ENCODE results near the gene CDK5RAP2.

DNA sequence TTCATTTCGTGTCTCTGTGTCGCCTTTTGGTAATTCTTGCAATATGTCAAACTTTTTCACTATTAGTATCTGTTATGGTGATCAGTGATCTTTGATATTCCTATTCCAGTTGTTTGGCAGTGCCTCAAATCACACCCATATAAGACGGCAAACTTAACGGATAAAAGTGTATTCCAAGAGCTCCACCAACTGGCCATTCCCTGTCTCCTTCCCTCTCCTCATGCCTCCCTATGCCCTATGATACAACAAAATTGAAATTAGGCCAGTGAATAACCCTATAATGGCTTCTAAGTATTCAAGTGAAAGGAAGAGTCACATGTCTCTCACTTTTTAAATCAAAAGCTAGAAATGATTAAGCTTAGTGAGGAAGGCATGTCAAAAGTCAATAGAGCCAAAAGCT, 74.8 kb downstream of the CDK5RAP2 start:
- TF ChIP-seq, protein P1, sequence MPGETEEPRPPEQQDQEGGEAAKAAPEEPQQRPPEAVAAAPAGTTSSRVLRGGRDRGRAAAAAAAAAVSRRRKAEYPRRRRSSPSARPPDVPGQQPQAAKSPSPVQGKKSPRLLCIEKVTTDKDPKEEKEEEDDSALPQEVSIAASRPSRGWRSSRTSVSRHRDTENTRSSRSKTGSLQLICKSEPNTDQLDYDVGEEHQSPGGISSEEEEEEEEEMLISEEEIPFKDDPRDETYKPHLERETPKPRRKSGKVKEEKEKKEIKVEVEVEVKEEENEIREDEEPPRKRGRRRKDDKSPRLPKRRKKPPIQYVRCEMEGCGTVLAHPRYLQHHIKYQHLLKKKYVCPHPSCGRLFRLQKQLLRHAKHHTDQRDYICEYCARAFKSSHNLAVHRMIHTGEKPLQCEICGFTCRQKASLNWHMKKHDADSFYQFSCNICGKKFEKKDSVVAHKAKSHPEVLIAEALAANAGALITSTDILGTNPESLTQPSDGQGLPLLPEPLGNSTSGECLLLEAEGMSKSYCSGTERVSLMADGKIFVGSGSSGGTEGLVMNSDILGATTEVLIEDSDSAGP (CRISPR knock-in tag; IDR thresholded peaks at IDR 0.05) = no peak
- TF ChIP-seq SRF (CRISPR knock-in tag; IDR thresholded peaks at IDR 0.05) (no peak), GABPA (tag; conservative IDR thresholded peaks at IDR 0.05; ENCODE audit: low read depth) (no peak), CEBPB (tag; IDR thresholded peaks at IDR 0.05) (no peak), SIN3A (IDR thresholded peaks at IDR 0.05; ENCODE audit: borderline replicate concordance in 2 of 2, control insufficient read depth in 1 of 2, low read depth in 2 of 2, low read length in 2 of 2) (no peak), POLR2A (conservative IDR thresholded peaks at IDR 0.05) (no peak), EZH2 (IDR thresholded peaks at IDR 0.05; ENCODE audit: borderline replicate concordance, low read depth, low read length) (no peak), ELF1 (tag; IDR thresholded peaks at IDR 0.05) (no peak), CREM (IDR thresholded peaks at IDR 0.05; ENCODE audit: low read depth) (no peak), KAT2B (IDR thresholded peaks at IDR 0.05; ENCODE audit: low read depth, low read length) (no peak)
- TF ChIP-seq, protein P2, sequence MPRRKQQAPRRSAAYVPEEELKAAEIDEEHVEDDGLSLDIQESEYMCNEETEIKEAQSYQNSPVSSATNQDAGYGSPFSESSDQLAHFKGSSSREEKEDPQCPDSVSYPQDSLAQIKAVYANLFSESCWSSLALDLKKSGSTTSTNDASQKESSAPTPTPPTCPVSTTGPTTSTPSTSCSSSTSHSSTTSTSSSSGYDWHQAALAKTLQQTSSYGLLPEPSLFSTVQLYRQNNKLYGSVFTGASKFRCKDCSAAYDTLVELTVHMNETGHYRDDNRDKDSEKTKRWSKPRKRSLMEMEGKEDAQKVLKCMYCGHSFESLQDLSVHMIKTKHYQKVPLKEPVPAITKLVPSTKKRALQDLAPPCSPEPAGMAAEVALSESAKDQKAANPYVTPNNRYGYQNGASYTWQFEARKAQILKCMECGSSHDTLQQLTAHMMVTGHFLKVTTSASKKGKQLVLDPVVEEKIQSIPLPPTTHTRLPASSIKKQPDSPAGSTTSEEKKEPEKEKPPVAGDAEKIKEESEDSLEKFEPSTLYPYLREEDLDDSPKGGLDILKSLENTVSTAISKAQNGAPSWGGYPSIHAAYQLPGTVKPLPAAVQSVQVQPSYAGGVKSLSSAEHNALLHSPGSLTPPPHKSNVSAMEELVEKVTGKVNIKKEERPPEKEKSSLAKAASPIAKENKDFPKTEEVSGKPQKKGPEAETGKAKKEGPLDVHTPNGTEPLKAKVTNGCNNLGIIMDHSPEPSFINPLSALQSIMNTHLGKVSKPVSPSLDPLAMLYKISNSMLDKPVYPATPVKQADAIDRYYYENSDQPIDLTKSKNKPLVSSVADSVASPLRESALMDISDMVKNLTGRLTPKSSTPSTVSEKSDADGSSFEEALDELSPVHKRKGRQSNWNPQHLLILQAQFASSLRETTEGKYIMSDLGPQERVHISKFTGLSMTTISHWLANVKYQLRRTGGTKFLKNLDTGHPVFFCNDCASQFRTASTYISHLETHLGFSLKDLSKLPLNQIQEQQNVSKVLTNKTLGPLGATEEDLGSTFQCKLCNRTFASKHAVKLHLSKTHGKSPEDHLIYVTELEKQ (CRISPR knock-in tag; IDR thresholded peaks at IDR 0.05) = no peak

Measured in K562 (cell line).